GM12875 (cell line): ENCODE measurements around the gene RASGEF1B.

Source experiments
- H3K4me3 ChIP-seq: one replicate; pipeline ENCODE4 v1.5.1; 2011; ENCODE audit warnings: low read depth, low read length, control low read depth
- CTCF ChIP-seq: IDR thresholded peaks from 2 replicates; pipeline ENCODE4 v1.5.1; 2011; ENCODE audit warnings: low read depth, mild to moderate bottlenecking, control low read depth, inconsistent platforms, low read length, moderate library complexity, borderline replicate concordance; ENCODE audit not compliant: insufficient read depth

RASGEF1B gene

GRCh38 chr4:81399306-81400086 is 72.2 kb downstream of the RASGEF1B start:
- TF ChIP-seq CTCF: no peak
- no peak overlapping the region for H3K4me3 ChIP-seq

- TF ChIP-seq CTCF: no peak
- H3K4me3 ChIP-seq: no peak overlapping the region
These were observed 73.3 kb downstream of the RASGEF1B start for GRCh38 chr4:81398379-81398778.

GRCh38 chr4:81397635-81398034 is 74.1 kb downstream of the RASGEF1B start:
- H3K4me3 ChIP-seq: no peak overlapping the region
- no peak for TF ChIP-seq CTCF

GRCh38 chr4:81395239-81395638 is 76.5 kb downstream of the RASGEF1B start:
- no peak for TF ChIP-seq CTCF

GRCh38 chr4:81392164-81392563 is 79.5 kb downstream of the RASGEF1B start:
- no peak overlapping the region for H3K4me3 ChIP-seq
- TF ChIP-seq CTCF: no peak

More at GRCh38 chr4:81395239-81395638, 76.5 kb downstream of the RASGEF1B start:
- no peak overlapping the region for H3K4me3 ChIP-seq

GRCh38 chr4:81389720-81390119 is 82.0 kb downstream of the RASGEF1B start:
- no peak overlapping the region for H3K4me3 ChIP-seq
- TF ChIP-seq CTCF: no peak

- H3K4me3 ChIP-seq: no peak overlapping the region
- no peak for TF ChIP-seq CTCF
These were observed 91.3 kb downstream of the RASGEF1B start for GRCh38 chr4:81380437-81380836.
